Ectodermal cell (in vitro differentiated cells): ENCODE results near the gene INPP5A.
"Not testable (repeated sequence)": the region's sequence is repeated elsewhere in the genome, so short reads cannot be mapped to it uniquely, and the experiment has no call there.

Source experiments
- H3K27ac ChIP-seq: 2 replicates; pipeline ENCODE4 v1.7.0; 2013; ENCODE audit warnings: mild to moderate bottlenecking, low read depth, low read length; ENCODE audit not compliant: insufficient read depth, poor library complexity, severe bottlenecking
- H3K27me3 ChIP-seq: 2 replicates; pipeline ENCODE4 v1.7.0; 2013; ENCODE audit warnings: mild to moderate bottlenecking, low read length; ENCODE audit not compliant: insufficient read depth, control insufficient read depth, poor library complexity, severe bottlenecking
- H3K36me3 ChIP-seq: one replicate; pipeline ENCODE4 v1.7.0; 2013; ENCODE audit warnings: low read length; ENCODE audit not compliant: control insufficient read depth, insufficient read depth
- H3K4me1 ChIP-seq: one replicate; pipeline ENCODE4 v1.7.0; 2013; ENCODE audit warnings: low read length; ENCODE audit not compliant: control insufficient read depth, insufficient read depth
- H3K4me3 ChIP-seq: 2 replicates; pipeline ENCODE4 v1.7.0; 2013; ENCODE audit warnings: low read depth, low read length, control low read depth; ENCODE audit not compliant: insufficient read depth
- H3K9me3 ChIP-seq: 2 replicates; pipeline ENCODE4 v1.7.0; 2013; ENCODE audit warnings: mild to moderate bottlenecking, low read length, moderate library complexity; ENCODE audit not compliant: control insufficient read depth
- WGBS, 2 experiments: methylation state at CpG; one replicate each; pipeline ENCODE4 v1.1.7; 2013; ENCODE audit warnings: missing lambda C conversion rate in 2 of 2; 5-methylcytosine and 5-hydroxymethylcytosine counted together

The INPP5A gene

DNA sequence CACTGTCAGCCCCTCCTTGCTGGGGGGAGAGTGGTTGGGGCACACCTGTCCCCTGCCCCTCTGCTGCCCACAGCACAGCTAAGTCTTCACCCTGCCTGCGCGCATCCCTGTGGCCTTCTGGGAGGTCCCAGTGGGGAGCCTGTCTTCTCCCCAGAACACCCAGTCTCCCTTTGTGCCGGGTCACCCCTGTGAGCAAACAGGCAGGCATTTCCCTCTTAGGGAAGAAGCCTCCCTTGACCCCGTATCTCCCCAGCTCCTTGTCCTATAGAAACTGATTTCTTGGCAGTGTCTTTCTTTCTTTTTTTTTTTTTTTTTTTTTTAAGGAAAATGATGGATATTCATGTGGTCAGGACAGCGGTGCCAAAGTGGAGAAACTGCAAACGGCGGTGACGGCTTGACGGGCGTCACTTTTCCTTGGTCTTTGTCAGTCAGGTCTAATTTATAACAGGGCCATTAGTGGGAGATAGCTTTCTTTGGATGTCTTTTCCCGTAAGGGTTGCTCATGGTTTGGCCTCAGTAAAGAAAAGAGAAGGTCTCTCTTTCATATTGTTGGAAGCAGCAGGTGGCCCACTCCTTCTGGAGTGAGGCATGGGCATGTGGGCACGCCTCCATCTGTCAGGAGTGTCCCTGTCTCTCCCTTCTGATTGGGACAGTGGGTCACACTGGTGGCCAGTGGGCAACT is 133.1 kb downstream of the INPP5A start:
- WGBS, 2 experiments: 82 to 85% methylated on average over 11 to 12 of the region's 12 CpGs
- no peaks in the 10 kb centered on the region for H3K36me3 ChIP-seq
- peaks cover 7% of the 10 kb centered on the region for H3K4me1 ChIP-seq

DNA sequence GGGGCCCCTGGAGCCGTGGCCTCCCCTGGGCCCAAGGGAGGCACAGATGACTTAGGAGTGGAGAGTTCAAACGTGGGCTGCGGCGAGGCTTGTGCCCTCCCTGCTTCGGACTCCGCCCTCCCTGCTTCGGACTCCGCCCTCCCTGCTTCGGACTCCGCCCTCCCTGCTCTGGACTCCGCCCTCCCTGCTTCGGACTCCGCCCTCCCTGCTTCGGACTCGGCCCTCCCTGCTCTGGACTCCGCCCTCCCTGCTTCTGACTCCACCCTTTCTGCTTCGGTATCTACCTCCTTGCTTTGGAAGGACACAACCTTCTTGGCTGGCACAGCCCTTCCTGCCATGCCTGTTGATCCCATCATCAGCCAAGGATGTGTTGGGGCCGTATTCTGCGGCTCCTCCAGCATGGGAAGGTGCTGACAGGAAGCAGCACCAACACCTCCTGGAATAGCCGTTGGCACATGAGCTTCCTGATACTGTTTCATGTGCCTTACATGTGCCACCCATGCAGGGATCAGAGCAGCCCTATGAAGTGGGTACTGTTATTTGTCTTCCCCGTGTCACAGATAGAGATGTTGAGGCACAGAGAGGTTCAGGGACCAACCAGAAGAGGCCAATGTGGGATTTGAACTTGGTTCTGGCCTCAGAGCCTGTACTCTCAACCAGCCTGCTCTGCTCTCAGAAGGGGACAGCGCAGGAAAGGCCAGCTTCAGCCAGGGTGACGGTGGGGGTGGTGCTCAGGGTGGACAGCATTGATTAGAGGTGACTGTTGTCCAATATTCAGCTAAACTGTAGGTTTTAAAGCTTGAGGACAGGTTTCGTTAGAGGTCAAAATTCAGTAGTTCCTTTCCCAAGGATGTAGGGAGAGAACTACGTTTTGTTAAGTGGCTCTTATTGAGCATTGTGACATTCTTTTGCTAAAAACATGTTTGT is 133.9 kb downstream of the INPP5A start:
- H3K27ac ChIP-seq: no peak overlapping the region
- no peaks in the 10 kb centered on the region for H3K36me3 ChIP-seq
- WGBS, 2 experiments: 94% methylated on average over 25 of the region's 25 CpGs
- H3K4me3 ChIP-seq: no peak overlapping the region
- H3K9me3 ChIP-seq: no peaks in the 10 kb centered on the region
- H3K27me3 ChIP-seq: no peaks in the 10 kb centered on the region
- peaks cover 6% of the 10 kb centered on the region for H3K4me1 ChIP-seq

More for the DNA sequence above, 133.1 kb downstream of the INPP5A start:
- Histone ChIP-seq H3K27me3 (no peaks in the 10 kb centered on the region), H3K9me3 (no peaks in the 10 kb centered on the region), H3K4me3 (no peak overlapping the region), H3K27ac (no peak overlapping the region)

DNA sequence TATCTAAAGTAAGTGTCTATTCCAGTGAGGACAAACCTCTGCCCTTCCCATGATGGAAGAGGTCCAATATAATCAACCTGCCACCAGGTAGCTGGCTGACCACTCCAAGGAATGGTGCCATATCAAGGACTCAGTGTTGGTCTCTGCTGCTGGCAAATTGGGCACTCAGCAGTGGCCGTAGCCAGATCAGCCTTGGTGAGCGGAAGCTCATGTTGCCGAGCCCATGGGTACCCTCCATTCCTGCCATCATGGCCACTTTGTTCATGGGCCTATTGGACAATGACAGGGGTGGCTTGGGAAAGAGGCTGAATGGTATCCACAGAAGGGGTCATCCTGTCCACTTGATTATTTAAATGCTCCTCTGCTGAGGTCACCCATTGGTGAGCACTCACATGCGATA is 136.2 kb downstream of the INPP5A start:
- not testable (repeated sequence) for H3K9me3 ChIP-seq, H3K36me3 ChIP-seq, H3K27me3 ChIP-seq, H3K4me3 ChIP-seq, H3K4me1 ChIP-seq, H3K27ac ChIP-seq
- 91 to 97% methylated on average over 4 of the region's 4 CpGs for WGBS, 2 experiments

GRCh38 chr10:132674311-132674710 is 136.7 kb downstream of the INPP5A start:
- Histone ChIP-seq H3K9me3 (no peaks in the 10 kb centered on the region), H3K27me3 (no peaks in the 10 kb centered on the region), H3K4me3 (no peak overlapping the region), H3K27ac (no peak overlapping the region), H3K36me3 (no peaks in the 10 kb centered on the region), H3K4me1 (no peaks in the 10 kb centered on the region)
- WGBS, 2 experiments: 89 to 90% methylated on average over 8 to 9 of the region's 9 CpGs

- Histone ChIP-seq H3K27ac (no peak overlapping the region), H3K4me3 (no peak overlapping the region), H3K27me3 (no peaks in the 10 kb centered on the region), H3K9me3 (no peaks in the 10 kb centered on the region), H3K36me3 (no peaks in the 10 kb centered on the region), H3K4me1 (no peaks in the 10 kb centered on the region)
- 94 to 95% methylated on average over 23 of the region's 23 CpGs for WGBS, 2 experiments
Measured at GRCh38 chr10:132675031-132675740, 137.6 kb downstream of the INPP5A start.

GRCh38 chr10:132676193-132676891 is 138.8 kb downstream of the INPP5A start:
- H3K9me3 ChIP-seq: no peaks in the 10 kb centered on the region
- no peaks in the 10 kb centered on the region for H3K4me1 ChIP-seq
- H3K4me3 ChIP-seq: no peak overlapping the region
- no peak overlapping the region for H3K27ac ChIP-seq
- H3K27me3 ChIP-seq: no peaks in the 10 kb centered on the region
- 89 to 91% methylated on average over 17 of the region's 17 CpGs for WGBS, 2 experiments
- no peaks in the 10 kb centered on the region for H3K36me3 ChIP-seq

DNA sequence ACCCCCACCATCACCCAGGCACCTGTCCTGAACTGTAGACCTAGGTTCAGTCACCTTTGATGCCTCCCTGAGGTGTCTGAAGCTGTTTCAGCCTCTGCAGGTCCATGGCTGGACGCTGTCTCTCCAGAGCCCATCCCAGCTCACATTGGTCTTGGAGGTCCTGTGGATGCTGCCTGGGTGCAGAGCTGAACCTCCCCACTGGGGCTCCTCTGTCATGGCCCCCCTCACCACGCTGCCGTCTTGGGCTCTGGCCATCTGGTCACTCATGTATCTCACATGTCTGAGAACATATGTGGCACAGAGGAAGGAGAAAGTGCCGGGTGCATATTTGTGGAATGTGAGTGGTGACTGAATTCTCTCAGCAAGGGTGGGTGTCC is 139.5 kb downstream of the INPP5A start:
- 85 to 87% methylated on average over 4 of the region's 4 CpGs for WGBS, 2 experiments
- Histone ChIP-seq H3K9me3 (no peaks in the 10 kb centered on the region), H3K27ac (no peak overlapping the region), H3K36me3 (no peaks in the 10 kb centered on the region), H3K4me1 (no peaks in the 10 kb centered on the region), H3K4me3 (no peak overlapping the region), H3K27me3 (no peaks in the 10 kb centered on the region)

DNA sequence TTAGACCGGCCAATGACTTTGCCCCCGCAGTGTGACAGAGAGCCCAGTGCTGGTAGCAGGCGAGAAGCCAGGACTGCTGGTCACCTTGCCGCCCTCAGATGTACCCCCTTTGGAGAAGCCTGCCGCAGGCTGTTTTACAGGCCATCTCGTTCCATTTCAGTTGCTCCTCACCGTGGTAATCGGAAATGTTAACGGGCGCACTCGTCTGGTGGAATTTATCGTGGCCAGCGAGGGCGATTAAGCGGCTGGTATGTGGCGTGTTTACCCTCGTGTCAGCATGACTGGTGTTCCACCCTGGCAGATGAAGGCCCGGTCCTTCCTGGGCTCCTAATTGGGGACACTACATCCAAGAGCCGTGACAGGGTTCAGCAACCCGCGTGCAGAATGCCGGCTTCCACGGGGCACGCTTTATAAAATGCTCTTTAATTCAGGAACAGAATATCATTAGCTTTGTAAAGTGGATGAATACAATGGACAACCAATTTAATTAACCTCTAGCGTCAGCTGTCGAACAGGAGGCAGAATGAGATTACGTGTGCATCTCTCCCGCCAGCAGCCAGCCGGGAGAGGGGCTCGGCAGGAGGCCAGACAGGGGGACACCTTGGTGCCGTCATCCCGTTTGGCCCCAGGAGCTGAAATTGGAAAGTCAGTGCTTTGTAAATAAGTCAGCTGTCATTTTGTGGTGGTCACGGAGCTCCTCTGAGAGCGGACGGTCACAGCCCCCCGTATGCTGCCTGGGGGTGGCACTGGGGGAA is 140.1 kb downstream of the INPP5A start:
- WGBS, 2 experiments: 93 to 94% methylated on average over 36 of the region's 36 CpGs
- Histone ChIP-seq H3K36me3 (no peaks in the 10 kb centered on the region), H3K9me3 (no peaks in the 10 kb centered on the region), H3K27ac (no peak overlapping the region), H3K4me3 (no peak overlapping the region), H3K27me3 (no peaks in the 10 kb centered on the region), H3K4me1 (no peaks in the 10 kb centered on the region)

DNA sequence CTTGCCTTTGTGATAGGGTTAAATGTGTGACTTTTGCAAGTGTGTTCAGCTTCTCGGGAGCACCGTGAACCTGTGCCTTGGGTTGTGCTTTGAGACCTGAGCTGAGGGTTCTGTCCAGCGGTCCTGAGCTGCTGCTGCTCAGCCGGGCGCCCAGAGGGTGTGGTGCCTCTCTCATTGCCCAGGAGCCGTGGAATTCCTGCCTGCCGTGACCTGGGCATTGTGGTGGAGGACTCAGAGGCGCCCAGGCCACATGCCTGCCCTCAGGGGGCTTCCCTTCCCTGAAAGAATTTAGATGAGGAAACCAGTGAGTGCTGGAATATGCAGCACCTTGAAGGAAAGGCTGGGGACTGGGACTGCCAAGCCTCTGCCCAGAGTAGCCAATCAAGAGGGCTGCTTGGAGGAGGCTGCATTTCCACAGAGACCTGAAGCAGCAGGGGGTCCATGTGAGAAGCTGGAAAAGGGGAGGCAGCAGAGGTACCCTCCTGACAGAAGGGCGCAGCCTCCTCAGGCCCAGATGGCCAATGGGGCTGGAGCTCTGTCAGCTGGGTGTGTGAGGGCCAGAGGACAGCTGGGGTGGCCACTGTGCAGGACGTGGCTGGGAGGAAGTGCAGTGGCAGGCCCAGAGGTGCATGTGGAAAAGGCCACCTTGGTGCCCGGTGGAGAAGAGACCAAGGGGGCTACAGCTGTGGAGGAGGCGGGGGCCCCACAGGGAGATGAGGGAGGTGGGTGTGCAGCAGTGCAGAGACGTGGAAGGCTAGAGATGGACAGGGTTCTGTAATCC is 141.0 kb downstream of the INPP5A start:
- H3K27ac ChIP-seq: no peak overlapping the region
- no peaks in the 10 kb centered on the region for H3K36me3 ChIP-seq
- WGBS, 2 experiments: 95% methylated on average over 13 of the region's 13 CpGs
- H3K9me3 ChIP-seq: no peaks in the 10 kb centered on the region
- H3K4me3 ChIP-seq: no peak overlapping the region
- H3K27me3 ChIP-seq: no peaks in the 10 kb centered on the region
- H3K4me1 ChIP-seq: no peaks in the 10 kb centered on the region
